GM21526 (cell line): ENCODE measurements around the gene PRPF8.

Experiments used
- ATAC-seq: cut with Tn5 transposase; IDR thresholded peaks from one replicate; pipeline ENCODE4 v1.9.1; 2021; ENCODE audit warnings: moderate library complexity; ENCODE audit not compliant: unreplicated experiment, low FRiP score

The PRPF8 gene

GRCh38 chr17:1646199-1646875 is 38.3 kb downstream of the PRPF8 start:
- ATAC-seq = no peak

- no peak for ATAC-seq
These were observed 39.2 kb downstream of the PRPF8 start, which contains the start of gene SCARF1 for GRCh38 chr17:1645207-1646171. Gene SCARF1 (minus strand): TSS chr17:1645732. CDS start chr17:1645697, 35 bp downstream.

- no peak for ATAC-seq
These were observed 40.0 kb downstream of the PRPF8 start for GRCh38 chr17:1644493-1645206.

- no peak for ATAC-seq
These were observed 40.6 kb downstream of the PRPF8 start for GRCh38 chr17:1643999-1644492.

GRCh38 chr17:1643293-1643998 is 41.2 kb downstream of the PRPF8 start:
- no peak for ATAC-seq

GRCh38 chr17:1641065-1641403 is 43.6 kb downstream of the PRPF8 start:
- ATAC-seq = no peak

- no peak for ATAC-seq
These were observed 44.2 kb downstream of the PRPF8 start for GRCh38 chr17:1640329-1641064.

GRCh38 chr17:1639549-1640180 is 45.0 kb downstream of the PRPF8 start:
- ATAC-seq = no peak

GRCh38 chr17:1638624-1639300 is 45.9 kb downstream of the PRPF8 start:
- no peak for ATAC-seq

- no peak for ATAC-seq
These were observed 46.5 kb downstream of the PRPF8 start for GRCh38 chr17:1638171-1638590.

GRCh38 chr17:1636732-1637285 is 47.9 kb downstream of the PRPF8 start:
- no peak for ATAC-seq

GRCh38 chr17:1635675-1636465 is 48.8 kb downstream of the PRPF8 start:
- ATAC-seq = no peak

GRCh38 chr17:1634841-1635650 is 49.6 kb downstream of the PRPF8 start:
- no peak for ATAC-seq

- ATAC-seq = no peak
These were observed 54.0 kb downstream of the PRPF8 start for GRCh38 chr17:1630662-1631061.

- no peak for ATAC-seq
These were observed 55.0 kb downstream of the PRPF8 start for GRCh38 chr17:1629504-1630310.
